ENCODE results near the gene MPPED1. TPM values are rescaled to one million over a fixed set of nuclear protein-coding genes. Genes with fewer than 3 reads are reported as not detected.

The MPPED1 gene
- total RNA-seq, 1 experiment from 2014 or later = 0.35 TPM

- Mint-ChIP-seq H3K4me3 (no peak overlapping the region), H3K36me3 (no peaks in the 10 kb centered on the region), H3K9me3 (no peaks in the 10 kb centered on the region), H3K27me3 (ENCODE audit: low read depth) (0 out of 2 replicates have a peak, but pooled peaks cover 3% of the 10 kb centered on the region), H3K27ac (no peak overlapping the region), H3K4me1 (no peaks in the 10 kb centered on the region; the same call in 1 of the 2 replicates)
- POLR2A ChIA-PET = no interaction called here
- DNase-seq (ENCODE audit: low spot score) (no peak), ATAC-seq (no peak)
- TF ChIP-seq, protein P1, sequence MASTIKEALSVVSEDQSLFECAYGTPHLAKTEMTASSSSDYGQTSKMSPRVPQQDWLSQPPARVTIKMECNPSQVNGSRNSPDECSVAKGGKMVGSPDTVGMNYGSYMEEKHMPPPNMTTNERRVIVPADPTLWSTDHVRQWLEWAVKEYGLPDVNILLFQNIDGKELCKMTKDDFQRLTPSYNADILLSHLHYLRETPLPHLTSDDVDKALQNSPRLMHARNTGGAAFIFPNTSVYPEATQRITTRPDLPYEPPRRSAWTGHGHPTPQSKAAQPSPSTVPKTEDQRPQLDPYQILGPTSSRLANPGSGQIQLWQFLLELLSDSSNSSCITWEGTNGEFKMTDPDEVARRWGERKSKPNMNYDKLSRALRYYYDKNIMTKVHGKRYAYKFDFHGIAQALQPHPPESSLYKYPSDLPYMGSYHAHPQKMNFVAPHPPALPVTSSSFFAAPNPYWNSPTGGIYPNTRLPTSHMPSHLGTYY (CRISPR knock-in tag; IDR thresholded peaks at IDR 0.05) = no peak
- TF ChIP-seq RELA (CRISPR knock-in tag; IDR thresholded peaks at IDR 0.05; ENCODE audit: borderline replicate concordance) = no peak
- TF ChIP-seq FOXK1 (CRISPR knock-in tag; IDR thresholded peaks at IDR 0.05) = no peak
- no peak for TF ChIP-seq ZBTB21 (CRISPR knock-in tag; IDR thresholded peaks at IDR 0.05; ENCODE audit: borderline replicate concordance)
- TF ChIP-seq ZNF281 (CRISPR knock-in tag; IDR thresholded peaks at IDR 0.05) = no peak
- no peak for TF ChIP-seq GTF2I (CRISPR knock-in tag; conservative IDR thresholded peaks at IDR 0.05)
- TF ChIP-seq ZNF263 (CRISPR knock-in tag; IDR thresholded peaks at IDR 0.05; ENCODE audit: low read depth) = no peak
- TF ChIP-seq ZNF219 (CRISPR knock-in tag; IDR thresholded peaks at IDR 0.05; ENCODE audit: borderline replicate concordance) = no peak
- TF ChIP-seq, protein P2, sequence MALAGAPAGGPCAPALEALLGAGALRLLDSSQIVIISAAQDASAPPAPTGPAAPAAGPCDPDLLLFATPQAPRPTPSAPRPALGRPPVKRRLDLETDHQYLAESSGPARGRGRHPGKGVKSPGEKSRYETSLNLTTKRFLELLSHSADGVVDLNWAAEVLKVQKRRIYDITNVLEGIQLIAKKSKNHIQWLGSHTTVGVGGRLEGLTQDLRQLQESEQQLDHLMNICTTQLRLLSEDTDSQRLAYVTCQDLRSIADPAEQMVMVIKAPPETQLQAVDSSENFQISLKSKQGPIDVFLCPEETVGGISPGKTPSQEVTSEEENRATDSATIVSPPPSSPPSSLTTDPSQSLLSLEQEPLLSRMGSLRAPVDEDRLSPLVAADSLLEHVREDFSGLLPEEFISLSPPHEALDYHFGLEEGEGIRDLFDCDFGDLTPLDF (CRISPR knock-in tag; IDR thresholded peaks at IDR 0.05) = no peak
- no peak for TF ChIP-seq PREB (CRISPR knock-in tag; IDR thresholded peaks at IDR 0.05; ENCODE audit: borderline replicate concordance)
- no peak for TF ChIP-seq NR1H2 (CRISPR knock-in tag; IDR thresholded peaks at IDR 0.05)
- TF ChIP-seq PRRX2 (CRISPR knock-in tag; IDR thresholded peaks at IDR 0.05) = no peak
- TF ChIP-seq, protein P3, sequence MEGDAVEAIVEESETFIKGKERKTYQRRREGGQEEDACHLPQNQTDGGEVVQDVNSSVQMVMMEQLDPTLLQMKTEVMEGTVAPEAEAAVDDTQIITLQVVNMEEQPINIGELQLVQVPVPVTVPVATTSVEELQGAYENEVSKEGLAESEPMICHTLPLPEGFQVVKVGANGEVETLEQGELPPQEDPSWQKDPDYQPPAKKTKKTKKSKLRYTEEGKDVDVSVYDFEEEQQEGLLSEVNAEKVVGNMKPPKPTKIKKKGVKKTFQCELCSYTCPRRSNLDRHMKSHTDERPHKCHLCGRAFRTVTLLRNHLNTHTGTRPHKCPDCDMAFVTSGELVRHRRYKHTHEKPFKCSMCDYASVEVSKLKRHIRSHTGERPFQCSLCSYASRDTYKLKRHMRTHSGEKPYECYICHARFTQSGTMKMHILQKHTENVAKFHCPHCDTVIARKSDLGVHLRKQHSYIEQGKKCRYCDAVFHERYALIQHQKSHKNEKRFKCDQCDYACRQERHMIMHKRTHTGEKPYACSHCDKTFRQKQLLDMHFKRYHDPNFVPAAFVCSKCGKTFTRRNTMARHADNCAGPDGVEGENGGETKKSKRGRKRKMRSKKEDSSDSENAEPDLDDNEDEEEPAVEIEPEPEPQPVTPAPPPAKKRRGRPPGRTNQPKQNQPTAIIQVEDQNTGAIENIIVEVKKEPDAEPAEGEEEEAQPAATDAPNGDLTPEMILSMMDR (IDR thresholded peaks at IDR 0.05) = no peak
- TF ChIP-seq, protein P4, sequence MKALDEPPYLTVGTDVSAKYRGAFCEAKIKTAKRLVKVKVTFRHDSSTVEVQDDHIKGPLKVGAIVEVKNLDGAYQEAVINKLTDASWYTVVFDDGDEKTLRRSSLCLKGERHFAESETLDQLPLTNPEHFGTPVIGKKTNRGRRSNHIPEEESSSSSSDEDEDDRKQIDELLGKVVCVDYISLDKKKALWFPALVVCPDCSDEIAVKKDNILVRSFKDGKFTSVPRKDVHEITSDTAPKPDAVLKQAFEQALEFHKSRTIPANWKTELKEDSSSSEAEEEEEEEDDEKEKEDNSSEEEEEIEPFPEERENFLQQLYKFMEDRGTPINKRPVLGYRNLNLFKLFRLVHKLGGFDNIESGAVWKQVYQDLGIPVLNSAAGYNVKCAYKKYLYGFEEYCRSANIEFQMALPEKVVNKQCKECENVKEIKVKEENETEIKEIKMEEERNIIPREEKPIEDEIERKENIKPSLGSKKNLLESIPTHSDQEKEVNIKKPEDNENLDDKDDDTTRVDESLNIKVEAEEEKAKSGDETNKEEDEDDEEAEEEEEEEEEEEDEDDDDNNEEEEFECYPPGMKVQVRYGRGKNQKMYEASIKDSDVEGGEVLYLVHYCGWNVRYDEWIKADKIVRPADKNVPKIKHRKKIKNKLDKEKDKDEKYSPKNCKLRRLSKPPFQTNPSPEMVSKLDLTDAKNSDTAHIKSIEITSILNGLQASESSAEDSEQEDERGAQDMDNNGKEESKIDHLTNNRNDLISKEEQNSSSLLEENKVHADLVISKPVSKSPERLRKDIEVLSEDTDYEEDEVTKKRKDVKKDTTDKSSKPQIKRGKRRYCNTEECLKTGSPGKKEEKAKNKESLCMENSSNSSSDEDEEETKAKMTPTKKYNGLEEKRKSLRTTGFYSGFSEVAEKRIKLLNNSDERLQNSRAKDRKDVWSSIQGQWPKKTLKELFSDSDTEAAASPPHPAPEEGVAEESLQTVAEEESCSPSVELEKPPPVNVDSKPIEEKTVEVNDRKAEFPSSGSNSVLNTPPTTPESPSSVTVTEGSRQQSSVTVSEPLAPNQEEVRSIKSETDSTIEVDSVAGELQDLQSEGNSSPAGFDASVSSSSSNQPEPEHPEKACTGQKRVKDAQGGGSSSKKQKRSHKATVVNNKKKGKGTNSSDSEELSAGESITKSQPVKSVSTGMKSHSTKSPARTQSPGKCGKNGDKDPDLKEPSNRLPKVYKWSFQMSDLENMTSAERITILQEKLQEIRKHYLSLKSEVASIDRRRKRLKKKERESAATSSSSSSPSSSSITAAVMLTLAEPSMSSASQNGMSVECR (CRISPR knock-in tag; IDR thresholded peaks at IDR 0.05; ENCODE audit: borderline replicate concordance) = no peak
- TF ChIP-seq HMGA2 (CRISPR knock-in tag; IDR thresholded peaks at IDR 0.05) = no peak
- no peak for TF ChIP-seq ZNF423 (CRISPR knock-in tag; IDR thresholded peaks at IDR 0.05)
- TF ChIP-seq SOX15 (CRISPR knock-in tag; IDR thresholded peaks at IDR 0.05) = no peak
- TF ChIP-seq, protein P5, sequence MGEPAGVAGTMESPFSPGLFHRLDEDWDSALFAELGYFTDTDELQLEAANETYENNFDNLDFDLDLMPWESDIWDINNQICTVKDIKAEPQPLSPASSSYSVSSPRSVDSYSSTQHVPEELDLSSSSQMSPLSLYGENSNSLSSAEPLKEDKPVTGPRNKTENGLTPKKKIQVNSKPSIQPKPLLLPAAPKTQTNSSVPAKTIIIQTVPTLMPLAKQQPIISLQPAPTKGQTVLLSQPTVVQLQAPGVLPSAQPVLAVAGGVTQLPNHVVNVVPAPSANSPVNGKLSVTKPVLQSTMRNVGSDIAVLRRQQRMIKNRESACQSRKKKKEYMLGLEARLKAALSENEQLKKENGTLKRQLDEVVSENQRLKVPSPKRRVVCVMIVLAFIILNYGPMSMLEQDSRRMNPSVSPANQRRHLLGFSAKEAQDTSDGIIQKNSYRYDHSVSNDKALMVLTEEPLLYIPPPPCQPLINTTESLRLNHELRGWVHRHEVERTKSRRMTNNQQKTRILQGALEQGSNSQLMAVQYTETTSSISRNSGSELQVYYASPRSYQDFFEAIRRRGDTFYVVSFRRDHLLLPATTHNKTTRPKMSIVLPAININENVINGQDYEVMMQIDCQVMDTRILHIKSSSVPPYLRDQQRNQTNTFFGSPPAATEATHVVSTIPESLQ (CRISPR knock-in tag; IDR thresholded peaks at IDR 0.05) = no peak
- TF ChIP-seq ATF3 (CRISPR knock-in tag; conservative IDR thresholded peaks at IDR 0.05) = no peak
- no peak for TF ChIP-seq ZNF232 (CRISPR knock-in tag; IDR thresholded peaks at IDR 0.05)
- CTCF ChIA-PET = interaction anchor here (1.1 to 1.8 kb wide), 5 partner anchors 33 to 279 kb away, joined by 3 to 8 read pairs (median 6); no protein-coding TSS in a partner anchor
Observed at GRCh38 chr22:43516996-43517635, 105.3 kb downstream of the MPPED1 start.

Measured in WTC11 (cell line).